Mesenchymal stem cell (in vitro differentiated cells and primary cell): ENCODE measurements around the gene MAP7D1.
A peak's percentile ranks its signal among the peaks of the same experiment; 100 is the strongest.

ENCODE experiments used
- DNase-seq: peaks from one replicate; pipeline ENCODE4 v3.0.0-alpha.2; 2013
- H2AFZ ChIP-seq: one replicate; pipeline ENCODE4 v1.6.1; 2013; ENCODE audit warnings: low read depth, mild to moderate bottlenecking, control low read depth, inconsistent platforms, low read length, moderate library complexity
- H2AK5ac ChIP-seq: 2 replicates; pipeline ENCODE4 v1.6.1; 2013; ENCODE audit warnings: low read length, moderate library complexity, mild to moderate bottlenecking, inconsistent platforms; ENCODE audit not compliant: severe bottlenecking
- H2BK120ac ChIP-seq: one replicate; pipeline ENCODE4 v1.6.1; 2013; ENCODE audit warnings: low read depth, mild to moderate bottlenecking, inconsistent platforms, low read length, moderate library complexity
- H2BK12ac ChIP-seq, 2 experiments: one replicate each; pipeline ENCODE4 v1.6.1; 2013; ENCODE audit warnings: inconsistent platforms in 2 of 2, low read length in 2 of 2, mild to moderate bottlenecking in 2 of 2, moderate library complexity in 2 of 2, control low read depth in 1 of 2
- H2BK15ac ChIP-seq: one replicate; pipeline ENCODE4 v1.6.1; 2013; ENCODE audit warnings: mild to moderate bottlenecking, low read depth, inconsistent platforms; ENCODE audit not compliant: poor library complexity, severe bottlenecking
- H2BK5ac ChIP-seq: 2 replicates; pipeline ENCODE4 v1.6.1; 2013; ENCODE audit warnings: low read depth, mild to moderate bottlenecking, low read length, control low read depth, inconsistent platforms; ENCODE audit not compliant: poor library complexity, severe bottlenecking
- H3K14ac ChIP-seq, 2 experiments: one replicate each; pipeline ENCODE4 v1.6.1; 2013; ENCODE audit warnings: inconsistent platforms in 2 of 2, low read length in 2 of 2, control low read depth in 1 of 2, mild to moderate bottlenecking in 1 of 2, moderate library complexity in 1 of 2
- H3K18ac ChIP-seq, 2 experiments: one replicate each; pipeline ENCODE4 v1.6.1; 2013; ENCODE audit warnings: inconsistent platforms in 2 of 2, low read length in 2 of 2, control low read depth in 1 of 2, low read depth in 1 of 2, mild to moderate bottlenecking in 1 of 2
- H3K23ac ChIP-seq, 2 experiments: one replicate each; pipeline ENCODE4 v1.6.1; 2013; ENCODE audit warnings: inconsistent platforms in 2 of 2, low read length in 2 of 2, mild to moderate bottlenecking in 2 of 2, moderate library complexity in 2 of 2, control low read depth in 1 of 2
- H3K27ac ChIP-seq: 2 replicates; pipeline ENCODE4 v1.5.1; 2013; ENCODE audit warnings: mild to moderate bottlenecking, moderate library complexity, low read length, control low read depth, inconsistent platforms; ENCODE audit not compliant: poor library complexity, severe bottlenecking
- H3K27me3 ChIP-seq, 2 experiments: 2 replicates each; pipeline versions ENCODE4 v1.6.1 to v1.7.0; 2013; ENCODE audit warnings: low read length in 2 of 2, mild to moderate bottlenecking in 2 of 2, moderate library complexity in 2 of 2, control low read depth in 1 of 2, inconsistent platforms in 1 of 2; ENCODE audit not compliant: control insufficient read depth in 1 of 2, insufficient read depth in 1 of 2
- H3K36me3 ChIP-seq, 2 experiments: 2 replicates each; pipeline versions ENCODE4 v1.6.1 to v1.7.0; 2013; ENCODE audit warnings: low read length in 2 of 2, control low read depth in 1 of 2, inconsistent platforms in 1 of 2, low read depth in 1 of 2, mild to moderate bottlenecking in 1 of 2; ENCODE audit not compliant: insufficient read depth in 2 of 2, control insufficient read depth in 1 of 2
- H3K4ac ChIP-seq, 2 experiments: one replicate each; pipeline ENCODE4 v1.6.1; 2013; ENCODE audit warnings: inconsistent platforms in 2 of 2, low read length in 2 of 2, mild to moderate bottlenecking in 2 of 2, moderate library complexity in 2 of 2, control low read depth in 1 of 2, low read depth in 1 of 2
- H3K4me1 ChIP-seq: 2 replicates; pipeline ENCODE4 v1.6.1; 2013; ENCODE audit warnings: low read depth, low read length, control low read depth; ENCODE audit not compliant: control insufficient read depth, insufficient read depth
- H3K4me2 ChIP-seq: 2 replicates; pipeline ENCODE4 v1.6.1; 2013; ENCODE audit warnings: low read length, mild to moderate bottlenecking, inconsistent platforms; ENCODE audit not compliant: poor library complexity, severe bottlenecking
- H3K4me3 ChIP-seq, 2 experiments: 2 replicates each; pipeline versions ENCODE4 v1.5.1 to v1.7.0; 2013; ENCODE audit warnings: low read length in 2 of 2, mild to moderate bottlenecking in 2 of 2, control low read depth in 1 of 2, low read depth in 1 of 2; ENCODE audit not compliant: insufficient read depth in 1 of 2
- H3K79me1 ChIP-seq: replicated peaks from 2 replicates; pipeline ENCODE4 v1.6.1; 2013; ENCODE audit warnings: mild to moderate bottlenecking, control low read depth, low read length, inconsistent platforms; ENCODE audit not compliant: poor library complexity, severe bottlenecking
- H3K9ac ChIP-seq: 2 replicates; pipeline ENCODE4 v1.7.0; 2013; ENCODE audit warnings: mild to moderate bottlenecking, low read length, moderate library complexity
- H3K9me3 ChIP-seq: 2 replicates; pipeline ENCODE4 v1.7.0; 2013; ENCODE audit warnings: mild to moderate bottlenecking, low read length; ENCODE audit not compliant: control insufficient read depth
- H4K8ac ChIP-seq: one replicate; pipeline ENCODE4 v1.6.1; 2013; ENCODE audit warnings: inconsistent platforms, mild to moderate bottlenecking, low read length, moderate library complexity
- H4K91ac ChIP-seq: one replicate; pipeline ENCODE4 v1.6.1; 2013; ENCODE audit warnings: mild to moderate bottlenecking, low read length, inconsistent platforms
- WGBS: methylation state at CpG from one replicate; pipeline ENCODE4 v1.1.7; 2013; ENCODE audit warnings: mixed read lengths; 5-methylcytosine and 5-hydroxymethylcytosine counted together

MAP7D1 gene

DNA sequence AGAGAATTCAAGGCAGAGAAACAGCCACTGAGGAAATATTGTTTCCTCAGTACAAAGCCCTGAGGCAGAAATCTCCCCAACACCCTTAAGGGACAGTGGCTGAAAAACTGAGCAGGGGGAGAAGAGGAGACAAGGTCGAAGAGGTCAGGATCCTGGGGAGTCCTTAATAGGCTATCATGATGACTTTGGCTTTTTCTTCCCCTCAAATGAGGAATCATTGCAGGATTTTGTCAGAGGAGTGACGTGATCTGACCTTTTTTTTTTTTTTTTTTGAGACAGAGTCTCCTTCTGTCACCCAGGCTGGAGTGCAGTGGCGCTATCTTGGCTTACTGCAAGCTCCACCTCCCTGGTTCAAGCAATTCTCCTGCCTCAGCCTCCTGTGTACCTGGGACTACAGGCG, 10.2 kb downstream of the MAP7D1 start:
- WGBS, result 80% methylated on average over 4 of the region's 4 CpGs
- no peak overlapping the region for H4K8ac ChIP-seq

GRCh38 chr1:36166938-36167905, 11.3 kb downstream of the MAP7D1 start:
- Histone ChIP-seq H3K9me3 (no peaks in the 10 kb centered on the region), H3K23ac (no peak overlapping the region), H3K9ac (peak overlapping the region; percentile 74), H3K4ac (no peak overlapping the region), H3K4me3 (no peak overlapping the region), H2BK15ac (no peak overlapping the region), H3K27me3 (no peaks in the 10 kb centered on the region), H3K27ac (peak overlapping the region; percentile 10), H3K79me1 (no peaks in the 10 kb centered on the region), H3K36me3 (peaks cover 27 to 46% of the 10 kb centered on the region in 2 experiments), H3K18ac (no peak overlapping the region), H4K91ac (no peak overlapping the region), H2AK5ac (no peak overlapping the region), H3K4me1 (peaks cover 19% of the 10 kb centered on the region), H4K8ac (no peak overlapping the region), H2AFZ (no peak overlapping the region), H3K14ac (no peak overlapping the region), H2BK5ac (no peak overlapping the region), H2BK12ac (no peak overlapping the region), H2BK120ac (no peak overlapping the region), H3K4me2 (no peak overlapping the region)
- 90% methylated on average over 15 of the region's 15 CpGs for WGBS
- DNase-seq, result peak; percentile 72

More for the DNA sequence above, 10.2 kb downstream of the MAP7D1 start:
- Histone ChIP-seq H3K18ac (no peak overlapping the region), H2BK120ac (no peak overlapping the region), H3K4ac (no peak overlapping the region), H4K91ac (no peak overlapping the region), H2BK12ac (no peak overlapping the region), H3K4me2 (no peak overlapping the region), H3K4me1 (peaks cover 25% of the 10 kb centered on the region), H3K79me1 (no peaks in the 10 kb centered on the region), H3K27me3 (no peaks in the 10 kb centered on the region), H3K23ac (no peak overlapping the region), H3K4me3 (no peak overlapping the region), H3K27ac (no peak overlapping the region), H3K9me3 (no peaks in the 10 kb centered on the region), H2AK5ac (no peak overlapping the region), H3K36me3 (peaks cover 18 to 39% of the 10 kb centered on the region in 2 experiments), H2BK15ac (no peak overlapping the region), H3K9ac (peak overlapping the region; percentile 72), H3K14ac (no peak overlapping the region), H2AFZ (no peak overlapping the region), H2BK5ac (no peak overlapping the region)
- DNase-seq, result no peak

- WGBS, result 88% methylated on average over 1 of the region's 3 CpGs
Measured at GRCh38 chr1:36168514-36168913, 12.6 kb downstream of the MAP7D1 start.

DNA sequence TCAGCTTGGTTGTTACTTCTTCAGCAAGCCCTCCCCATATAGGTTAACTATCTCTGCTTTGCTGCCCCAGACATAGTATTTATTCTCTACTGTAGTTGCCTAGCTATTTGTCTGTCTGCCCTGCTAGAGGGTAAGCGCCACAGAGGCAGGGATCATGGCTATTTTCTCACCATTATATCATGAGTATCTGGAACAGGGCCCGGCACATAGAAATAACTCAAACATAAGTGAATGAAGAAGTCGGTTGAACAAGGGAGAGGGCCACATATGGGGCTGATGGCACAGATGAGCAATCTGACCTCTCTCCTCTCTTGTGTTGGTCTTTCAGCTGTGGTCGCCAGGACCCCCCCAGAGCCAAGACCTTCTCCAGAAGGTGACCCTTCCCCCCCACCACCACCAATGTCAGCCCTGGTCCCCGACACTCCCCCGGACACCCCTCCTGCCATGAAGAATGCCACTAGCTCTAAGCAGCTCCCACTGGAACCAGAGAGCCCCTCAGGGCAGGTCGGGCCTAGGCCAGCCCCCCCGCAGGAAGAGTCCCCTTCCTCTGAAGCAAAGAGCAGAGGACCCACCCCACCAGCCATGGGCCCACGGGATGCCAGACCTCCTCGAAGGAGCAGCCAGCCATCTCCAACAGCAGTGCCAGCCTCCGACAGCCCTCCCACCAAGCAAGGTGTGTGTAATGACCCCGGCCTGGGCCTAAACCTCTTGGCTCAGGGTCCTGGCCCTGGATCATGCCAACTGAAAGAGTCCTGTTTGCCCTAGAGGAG, 14.9 kb downstream of the MAP7D1 start:
- Histone ChIP-seq H3K27ac (no peak overlapping the region), H3K4me3 (no peak overlapping the region), H2BK5ac (no peak overlapping the region), H2BK120ac (no peak overlapping the region), H3K9ac (peak overlapping the region; percentile 44), H3K27me3 (no peaks in the 10 kb centered on the region), H3K36me3 (peaks cover 61 to 70% of the 10 kb centered on the region in 2 experiments), H3K23ac (no peak overlapping the region), H3K18ac (no peak overlapping the region), H4K8ac (peak overlapping the region; percentile 15), H2AFZ (no peak overlapping the region), H2AK5ac (no peak overlapping the region), H3K4me1 (peaks cover 42% of the 10 kb centered on the region), H3K4me2 (no peak overlapping the region), H3K4ac (no peak overlapping the region), H2BK15ac (no peak overlapping the region), H4K91ac (peak overlapping the region; percentile 9), H2BK12ac (no peak overlapping the region), H3K79me1 (peaks cover 1% of the 10 kb centered on the region), H3K9me3 (no peaks in the 10 kb centered on the region), H3K14ac (no peak overlapping the region)
- DNase-seq, result no peak
- WGBS, result 94% methylated on average over 11 of the region's 12 CpGs

More at GRCh38 chr1:36168514-36168913, 12.6 kb downstream of the MAP7D1 start:
- H2BK15ac ChIP-seq, result no peak overlapping the region
- no peak overlapping the region for H3K4me3 ChIP-seq
- H3K4me1 ChIP-seq, result peaks cover 28% of the 10 kb centered on the region
- no peak overlapping the region for H2AFZ ChIP-seq
- peak overlapping the region in 1 of 2 experiments; percentile 67 for H3K23ac ChIP-seq
- H3K9me3 ChIP-seq, result no peaks in the 10 kb centered on the region
- no peak overlapping the region for H2BK120ac ChIP-seq
- H2AK5ac ChIP-seq, result no peak overlapping the region
- H3K4ac ChIP-seq, result no peak overlapping the region
- H2BK12ac ChIP-seq, result no peak overlapping the region
- peaks cover 1% of the 10 kb centered on the region for H3K79me1 ChIP-seq
- H4K91ac ChIP-seq, result no peak overlapping the region
- H3K18ac ChIP-seq, result no peak overlapping the region
- H2BK5ac ChIP-seq, result no peak overlapping the region
- H3K27ac ChIP-seq, result no peak overlapping the region
- H3K14ac ChIP-seq, result no peak overlapping the region
- H3K27me3 ChIP-seq, result no peaks in the 10 kb centered on the region
- no peak overlapping the region for H4K8ac ChIP-seq
- peaks cover 39 to 51% of the 10 kb centered on the region in 2 experiments for H3K36me3 ChIP-seq
- H3K9ac ChIP-seq, result peak overlapping the region; percentile 47
- no peak for DNase-seq
- H3K4me2 ChIP-seq, result no peak overlapping the region
